HG02678 (cell line): ENCODE data around the gene STK25.
"Not testable (repeated sequence)": the region's sequence is repeated elsewhere in the genome, so short reads cannot be mapped to it uniquely, and the experiment has no call there.

Source experiments
- ATAC-seq: cut with Tn5 transposase; IDR thresholded peaks from one replicate; pipeline ENCODE4 v1.9.1; 2021; ENCODE audit warnings: mild to moderate bottlenecking, moderate library complexity; ENCODE audit not compliant: unreplicated experiment

The STK25 gene

DNA sequence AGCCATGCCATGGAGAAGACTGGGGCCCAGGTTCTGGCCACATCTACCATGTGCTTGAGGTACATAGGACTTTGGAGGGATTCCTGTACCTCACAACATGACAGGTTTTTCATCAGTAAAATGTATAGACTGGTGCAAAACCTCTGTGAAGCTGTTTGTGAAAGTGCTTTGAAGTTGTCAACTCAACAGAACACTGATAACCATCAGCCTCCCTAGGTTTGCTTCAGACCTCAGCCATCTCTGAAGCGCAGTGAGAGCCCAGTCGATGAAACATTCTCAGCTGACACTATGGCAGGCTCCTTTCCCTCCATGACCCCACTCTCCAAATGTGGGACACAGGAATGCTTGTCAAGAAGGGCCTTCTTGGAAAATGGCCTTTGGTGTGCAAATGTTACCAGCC is 38.6 kb downstream of the STK25 start:
- ATAC-seq, result no peak

DNA sequence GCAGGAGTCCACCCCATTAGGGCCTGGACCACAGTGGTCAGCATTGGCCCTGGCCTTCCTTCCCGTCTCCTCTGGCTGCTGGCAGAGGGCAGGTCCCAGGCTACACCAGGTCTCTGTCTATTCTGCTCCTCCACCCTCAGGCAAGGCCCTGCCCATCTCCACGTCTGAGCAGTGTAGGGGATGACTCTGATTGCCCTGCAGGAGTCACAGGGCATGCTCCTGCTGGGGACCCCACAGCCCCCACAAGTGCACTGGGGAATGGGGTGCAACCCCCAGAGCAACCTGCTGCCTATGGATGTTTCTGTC is 40.0 kb downstream of the STK25 start:
- ATAC-seq, result no peak

GRCh38 chr2:241467777-241468475 is 40.5 kb downstream of the STK25 start:
- no peak for ATAC-seq

- no peak for ATAC-seq
These were observed 42.2 kb downstream of the STK25 start for GRCh38 chr2:241466230-241466629.

- no peak for ATAC-seq
These were observed 42.8 kb downstream of the STK25 start for GRCh38 chr2:241465543-241465942.

DNA sequence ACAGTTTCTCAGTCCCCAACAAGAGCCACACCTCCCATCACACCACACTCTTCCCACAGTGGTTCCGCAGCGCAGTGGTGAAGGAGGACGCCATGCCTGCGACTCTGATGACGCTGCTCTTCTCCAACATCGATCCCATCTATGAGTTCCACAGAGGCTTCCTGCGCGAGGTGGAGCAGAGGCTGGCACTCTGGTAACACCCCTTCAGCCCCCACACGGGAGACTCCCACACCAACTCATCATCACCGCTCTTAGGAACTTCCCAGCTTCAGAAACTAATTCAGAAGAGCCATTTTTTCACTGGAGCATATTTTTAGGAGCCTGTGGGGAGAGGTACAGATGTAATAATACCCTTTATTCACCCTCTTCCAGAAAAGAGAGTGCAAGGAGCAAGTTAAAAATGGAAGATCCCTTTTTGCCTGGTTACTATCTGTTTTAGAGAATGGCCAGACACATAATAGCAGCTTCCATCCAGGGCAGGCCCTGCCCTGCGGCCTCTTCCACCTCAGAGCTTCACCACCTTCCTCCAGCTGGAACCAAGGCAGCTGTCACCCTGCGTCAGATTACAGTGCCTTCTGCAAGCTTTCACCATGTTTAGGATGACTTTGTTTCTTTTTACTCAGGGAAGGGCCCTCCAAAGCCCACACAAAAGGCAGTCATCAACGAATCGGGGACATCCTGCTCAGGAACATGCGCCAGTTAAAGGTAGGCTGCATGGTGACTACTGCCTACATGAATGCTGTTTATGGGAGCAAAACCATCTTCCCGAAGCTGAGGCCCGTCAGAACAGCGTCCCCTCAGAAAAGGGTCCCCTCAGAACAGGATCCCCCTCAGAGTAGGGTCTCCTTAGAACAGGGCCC is 44.9 kb downstream of the STK25 start:
- no peak for ATAC-seq

GRCh38 chr2:241461693-241462677 is 46.4 kb downstream of the STK25 start:
- no peak for ATAC-seq

- ATAC-seq, result no peak
These were observed 47.8 kb downstream of the STK25 start for GRCh38 chr2:241460631-241461030.

DNA sequence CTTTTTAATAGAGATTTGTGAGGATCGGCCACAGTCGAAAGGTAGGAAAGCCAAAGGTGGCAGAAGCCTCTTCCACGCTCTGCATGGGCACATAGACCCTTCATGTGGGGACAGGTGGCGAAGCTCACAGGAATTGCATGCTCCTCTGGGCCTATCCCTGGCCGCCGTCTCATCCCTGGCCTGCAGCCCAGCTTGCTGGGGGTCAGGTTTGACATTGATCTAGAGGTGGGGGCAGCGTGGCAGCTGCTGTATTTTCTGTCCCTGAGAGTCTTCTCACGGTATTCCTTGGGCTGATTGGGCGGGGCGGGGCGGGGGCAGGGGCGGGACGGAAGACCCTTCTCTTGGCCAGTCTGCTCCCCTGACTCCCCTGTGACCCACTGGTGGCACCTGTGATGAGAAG is 48.9 kb downstream of the STK25 start:
- ATAC-seq, result no peak

GRCh38 chr2:241458687-241459086 is 49.7 kb downstream of the STK25 start:
- ATAC-seq, result no peak

GRCh38 chr2:241456546-241456945 is 51.8 kb downstream of the STK25 start:
- ATAC-seq, result no peak

- no peak for ATAC-seq
These were observed 53.4 kb downstream of the STK25 start for GRCh38 chr2:241454837-241455485.

DNA sequence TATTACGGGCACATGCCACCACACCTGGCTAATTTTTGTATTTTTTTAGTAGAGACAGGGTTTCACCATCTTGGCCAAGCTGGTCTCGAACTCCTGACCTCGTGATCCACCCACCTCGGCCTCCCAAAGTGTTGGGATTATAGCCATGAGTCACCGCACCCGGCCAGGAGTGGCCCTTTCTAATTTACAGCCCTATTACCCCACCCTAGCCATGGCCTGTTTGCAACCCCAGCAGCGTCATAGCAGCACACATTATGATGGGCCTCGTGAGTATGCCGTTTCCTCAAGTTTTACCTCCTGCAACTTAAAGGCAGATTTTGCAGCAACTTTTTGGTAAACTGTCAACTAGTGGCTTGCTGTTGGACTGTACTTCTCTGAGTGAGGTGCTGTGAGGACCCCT is 54.5 kb downstream of the STK25 start:
- ATAC-seq, result not testable (repeated sequence)

GRCh38 chr2:241451840-241452506 is 56.4 kb downstream of the STK25 start:
- ATAC-seq, result no peak

GRCh38 chr2:241450092-241450491 is 58.3 kb downstream of the STK25 start:
- not testable (repeated sequence) for ATAC-seq

DNA sequence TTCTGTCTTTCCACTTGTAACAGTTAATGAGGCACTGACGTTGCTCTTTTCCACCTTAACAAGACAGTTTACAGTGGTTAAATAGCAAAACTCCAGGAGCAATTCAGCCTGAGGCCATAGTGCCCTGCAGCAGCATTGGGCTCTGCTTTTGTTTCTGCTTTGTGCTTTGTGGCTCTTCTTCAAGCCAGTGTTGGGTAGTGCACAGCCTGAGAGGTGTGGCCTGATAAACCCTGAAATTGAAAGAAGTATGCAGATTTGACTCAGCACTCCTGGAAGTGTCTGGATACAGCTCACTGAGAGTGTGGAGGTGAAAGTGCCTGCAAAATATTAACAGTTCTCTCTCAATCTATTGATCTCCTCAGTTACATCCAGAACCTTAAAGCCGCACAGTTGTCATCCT is 63.0 kb downstream of the STK25 start:
- ATAC-seq, result no peak

DNA sequence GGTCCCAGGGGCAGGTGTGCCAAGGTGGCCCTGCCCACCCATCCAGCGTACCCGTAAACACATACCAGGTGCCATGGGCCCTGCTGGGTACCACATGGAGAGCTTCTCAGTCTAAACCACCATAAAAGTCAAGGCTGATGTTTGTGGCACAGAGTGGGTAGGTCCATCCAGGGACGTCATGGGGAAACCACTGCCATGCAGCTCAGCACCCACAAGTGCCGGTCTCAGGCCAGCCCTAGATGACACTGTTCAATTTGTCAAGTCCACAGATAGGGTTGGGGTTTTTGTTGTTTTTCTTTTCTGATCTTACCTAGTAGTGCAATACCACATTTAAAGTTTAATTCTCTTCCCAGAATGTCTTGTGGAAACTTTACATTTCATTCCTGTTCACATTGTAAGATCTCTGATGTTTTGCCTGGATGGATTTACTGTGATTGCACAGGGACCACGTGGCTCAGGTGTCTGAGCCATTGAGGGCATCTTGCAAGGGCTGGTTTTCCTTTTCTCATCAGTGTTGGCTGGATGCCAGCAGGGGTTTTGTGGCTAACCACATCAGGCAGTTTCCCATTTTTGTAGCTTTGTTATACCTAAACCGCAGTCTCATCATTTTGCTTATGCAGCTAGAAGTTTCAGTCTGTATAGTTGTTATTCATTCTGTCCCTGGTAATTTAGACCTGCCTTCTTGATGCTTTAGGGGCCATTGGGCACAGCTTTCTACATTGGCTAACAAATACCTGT is 64.7 kb downstream of the STK25 start:
- peak; percentile 65 for ATAC-seq
